Omental fat pad (tissue), 4 donors: ENCODE measurements around the gene ENTPD2. TPM values are rescaled to one million over a fixed set of nuclear protein-coding genes. Genes with fewer than 3 reads are reported as not detected.
A peak's percentile ranks its signal among the peaks of the same experiment; 100 is the strongest.

ENCODE experiments used
- ATAC-seq: fragments of 150-250 bp; one replicate; pipeline ENCODE4 v1.9.1; 2016; ENCODE audit warnings: mild to moderate bottlenecking, moderate library complexity; ENCODE audit not compliant: low FRiP score
- DNase-seq: peaks from one replicate; pipeline ENCODE4 v3.0.0-alpha.2; 2019; ENCODE audit warnings: low spot score
- CTCF ChIP-seq, 3 donors: fragments of 450-650 bp; IDR thresholded peaks; one replicate each; pipeline ENCODE4 v1.5.1; 2016 to 2017; ENCODE audit warnings: antibody characterized with exemption in 3 of 3, mild to moderate bottlenecking in 3 of 3, moderate library complexity in 2 of 3
- total RNA-seq, 4 donors: library from RNA; depleted of rRNA; stranded (reverse); fragments of >200 nt; gene quantifications; one replicate each; pipeline ENCODE4 v1.1.0, GENCODE V29; 2016

Gene ENTPD2
- total RNA-seq, 4 donors from 2014 or later, result 0.25 to 0.72 (median 0.28) TPM; not detected in 1

- DNase-seq, result no peak
- TF ChIP-seq CTCF (IDR thresholded peaks at IDR 0.05), result no peak
Measured at GRCh38 chr9:137062384-137062783, 8.5 kb upstream of the ENTPD2 start.

GRCh38 chr9:137058521-137059234, 4.8 kb upstream of the ENTPD2 start:
- no peak for ATAC-seq
- no peak for TF ChIP-seq CTCF (IDR thresholded peaks at IDR 0.05)
- DNase-seq, result no peak

More at GRCh38 chr9:137062384-137062783, 8.5 kb upstream of the ENTPD2 start:
- ATAC-seq, result no peak

- no peak for TF ChIP-seq CTCF (IDR thresholded peaks at IDR 0.05)
- no peak for DNase-seq
- no peak for ATAC-seq
Measured at GRCh38 chr9:137057545-137057944, 3.7 kb upstream of the ENTPD2 start.

GRCh38 chr9:137056739-137057415, 3.0 kb upstream of the ENTPD2 start:
- DNase-seq (no peak), ATAC-seq (no peak)
- no peak for TF ChIP-seq CTCF (IDR thresholded peaks at IDR 0.05)

GRCh38 chr9:137055385-137056364, 1.8 kb upstream of the ENTPD2 start:
- TF ChIP-seq CTCF (IDR thresholded peaks at IDR 0.05), result no peak
- DNase-seq (no peak), ATAC-seq (peak; percentile 55)

GRCh38 chr9:137054932-137055384, 1.1 kb upstream of the ENTPD2 start:
- DNase-seq, result no peak
- no peak for ATAC-seq
- no peak for TF ChIP-seq CTCF (IDR thresholded peaks at IDR 0.05)
